Medulla oblongata (tissue), 1 donor: ENCODE results near the gene SMIM5.
A peak's percentile ranks its signal among the peaks of the same experiment; 100 is the strongest.

Experiments
- DNase-seq: peaks from one replicate; pipeline ENCODE4 v3.0.0-alpha.2; 2015; ENCODE audit errors: extremely low spot score

Gene SMIM5

GRCh38 chr17:75639771-75640555 is 6.7 kb downstream of the SMIM5 start:
- DNase-seq = no peak

GRCh38 chr17:75640556-75641119 is 7.4 kb downstream of the SMIM5 start:
- no peak for DNase-seq

GRCh38 chr17:75641343-75641742 is 8.1 kb downstream of the SMIM5 start:
- DNase-seq = peak; percentile 65

GRCh38 chr17:75642182-75642783 is 9.0 kb downstream of the SMIM5 start:
- no peak for DNase-seq

- no peak for DNase-seq
Measured at GRCh38 chr17:75642784-75643642, 9.8 kb downstream of the SMIM5 start.

- no peak for DNase-seq
Measured at GRCh38 chr17:75643643-75644017, 10.4 kb downstream of the SMIM5 start.

GRCh38 chr17:75645501-75645888 is 12.3 kb downstream of the SMIM5 start:
- DNase-seq = no peak

- DNase-seq = peak; percentile 94
Measured at GRCh38 chr17:75645889-75646637, 12.8 kb downstream of the SMIM5 start.

GRCh38 chr17:75646638-75646992 is 13.4 kb downstream of the SMIM5 start:
- no peak for DNase-seq

GRCh38 chr17:75647061-75647460 is 13.8 kb downstream of the SMIM5 start:
- DNase-seq = peak; percentile 57

GRCh38 chr17:75647921-75648320 is 14.7 kb downstream of the SMIM5 start:
- DNase-seq = no peak

GRCh38 chr17:75649687-75650086 is 16.5 kb downstream of the SMIM5 start:
- DNase-seq = no peak

- DNase-seq = no peak
Measured at GRCh38 chr17:75650874-75651273, 17.6 kb downstream of the SMIM5 start.

GRCh38 chr17:75652341-75652740 is 19.1 kb downstream of the SMIM5 start:
- DNase-seq = no peak

GRCh38 chr17:75652934-75653549 is 19.8 kb downstream of the SMIM5 start:
- peak; percentile 66 for DNase-seq

- peak; percentile 87 for DNase-seq
Measured at GRCh38 chr17:75654176-75654575, 20.9 kb downstream of the SMIM5 start.

- no peak for DNase-seq
Measured at GRCh38 chr17:75658237-75658636, 25.0 kb downstream of the SMIM5 start.

- peak; percentile 94 for DNase-seq
Measured at GRCh38 chr17:75661531-75661930, 28.3 kb downstream of the SMIM5 start.

- no peak for DNase-seq
Measured at GRCh38 chr17:75662511-75662910, 29.3 kb downstream of the SMIM5 start.

- no peak for DNase-seq
Measured at GRCh38 chr17:75664099-75664549, 30.9 kb downstream of the SMIM5 start.

GRCh38 chr17:75665981-75666380 is 32.7 kb downstream of the SMIM5 start:
- DNase-seq = no peak
